KG1 (cell line): ENCODE results near the gene UBE2G1.

ENCODE experiments used
- DNase-seq: peaks from one replicate; lab custom pipeline; 2025; lab: John Stamatoyannopoulos, UW

UBE2G1 gene

DNA sequence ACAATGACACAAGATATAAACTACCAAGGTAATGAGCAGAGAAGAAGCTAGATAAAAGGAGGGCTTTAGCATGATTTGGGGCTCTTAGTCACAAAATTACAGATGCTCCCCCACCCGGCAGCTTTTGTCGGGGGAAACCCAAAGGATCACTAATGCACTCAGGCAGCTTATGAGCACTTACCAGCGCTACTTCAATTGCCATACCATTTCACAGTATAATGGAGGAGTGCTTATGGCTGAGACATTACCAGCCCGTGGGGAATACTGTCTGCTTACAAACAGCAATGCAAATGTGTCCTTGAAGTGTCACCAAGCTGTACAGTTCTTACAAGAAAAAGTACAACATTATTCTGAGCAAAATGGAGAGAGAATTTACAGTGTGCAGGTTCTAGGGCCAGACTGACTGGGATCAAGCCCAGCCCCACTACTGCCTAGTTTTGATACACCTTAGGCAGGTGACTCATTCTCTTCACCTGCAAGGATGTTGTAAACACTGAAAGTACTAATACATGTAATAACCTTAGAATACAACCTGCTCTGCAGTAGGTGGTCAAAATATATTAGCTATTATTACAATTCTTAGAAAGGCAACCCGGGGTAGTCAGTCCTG, 119.0 kb downstream of the UBE2G1 start:
- DNase-seq, result no peak

GRCh38 chr17:4246674-4247073, 119.8 kb downstream of the UBE2G1 start:
- DNase-seq, result no peak

GRCh38 chr17:4241535-4241934, 124.9 kb downstream of the UBE2G1 start:
- no peak for DNase-seq

DNA sequence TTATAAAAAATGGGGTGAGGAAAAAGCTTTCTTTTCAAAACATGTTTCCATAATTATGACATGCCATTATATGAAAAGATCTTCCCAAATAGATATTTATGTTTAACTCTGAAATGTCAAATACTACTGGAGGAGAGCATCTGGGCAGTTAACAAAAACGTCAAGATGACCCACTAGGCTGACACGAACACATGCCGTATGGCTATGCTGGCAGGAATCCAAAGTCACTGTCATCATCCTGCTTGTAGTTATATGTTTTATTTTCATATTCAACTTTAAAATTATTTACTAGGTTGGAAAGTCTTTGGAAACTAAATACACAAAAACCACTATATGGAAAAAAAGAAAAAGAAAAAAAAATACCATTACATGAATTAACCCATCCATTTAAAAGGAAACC, 130.0 kb downstream of the UBE2G1 start:
- no peak for DNase-seq

DNA sequence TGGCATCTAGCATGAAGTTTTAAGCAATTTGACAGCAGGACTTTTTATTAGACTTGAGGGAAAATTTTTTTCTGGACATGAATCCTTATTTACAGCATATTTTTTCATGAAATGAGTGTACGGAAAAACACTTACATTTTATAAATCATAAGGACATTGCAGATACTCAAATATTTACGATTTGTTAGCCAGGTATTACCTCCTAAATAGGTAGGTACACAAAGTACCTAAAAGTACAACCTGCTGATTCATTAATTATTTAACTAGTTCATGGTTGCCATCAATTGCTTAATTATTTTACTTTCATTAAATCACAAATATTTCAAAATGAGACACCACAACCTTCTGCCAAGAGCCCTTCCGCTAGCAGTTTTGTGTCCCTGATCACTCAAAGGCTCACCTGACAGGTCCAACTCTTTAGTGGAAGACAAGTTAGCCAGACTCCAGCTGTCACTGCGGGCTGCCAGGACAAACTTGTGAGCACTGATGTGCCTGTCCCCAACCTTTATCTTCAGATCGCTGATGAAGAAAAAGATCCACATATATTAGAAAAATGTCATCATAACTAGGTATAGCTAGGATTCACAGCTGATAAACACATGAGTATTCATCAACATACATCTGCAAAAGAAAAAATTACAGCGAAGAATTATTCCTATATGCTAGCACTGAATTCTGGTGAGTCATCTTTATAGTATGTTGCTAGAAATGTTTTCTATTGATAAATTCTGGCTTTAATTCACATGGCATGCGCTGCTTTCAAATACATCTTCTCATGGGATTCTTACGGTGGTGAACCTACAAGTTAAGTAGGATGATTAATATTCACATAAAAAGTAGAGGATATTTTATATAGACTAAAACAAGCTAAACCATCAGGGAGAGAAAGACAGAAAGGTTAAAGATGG, 130.8 kb downstream of the UBE2G1 start:
- DNase-seq, result no peak

DNA sequence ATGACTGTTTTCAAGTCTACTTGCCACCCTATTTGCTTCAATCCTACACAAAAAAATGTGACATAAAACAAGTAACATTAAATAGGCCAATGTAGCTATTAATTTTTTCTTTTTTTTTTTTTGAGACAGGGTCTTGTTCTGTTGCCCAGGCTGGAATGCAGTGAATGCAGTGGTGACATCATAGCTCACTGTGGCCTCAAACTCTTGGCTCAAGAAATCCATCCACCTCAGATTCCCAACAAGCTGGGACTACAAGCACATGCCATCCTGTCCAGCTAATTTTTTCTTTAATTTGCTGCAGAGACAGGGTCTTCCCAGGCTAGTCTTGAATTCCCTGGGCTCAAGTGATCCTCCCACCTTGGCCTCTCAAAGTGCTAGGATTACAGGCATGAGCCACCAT, 132.1 kb downstream of the UBE2G1 start:
- no peak for DNase-seq

- no peak for DNase-seq
Measured at GRCh38 chr17:4233668-4234258, 132.7 kb downstream of the UBE2G1 start.

DNA sequence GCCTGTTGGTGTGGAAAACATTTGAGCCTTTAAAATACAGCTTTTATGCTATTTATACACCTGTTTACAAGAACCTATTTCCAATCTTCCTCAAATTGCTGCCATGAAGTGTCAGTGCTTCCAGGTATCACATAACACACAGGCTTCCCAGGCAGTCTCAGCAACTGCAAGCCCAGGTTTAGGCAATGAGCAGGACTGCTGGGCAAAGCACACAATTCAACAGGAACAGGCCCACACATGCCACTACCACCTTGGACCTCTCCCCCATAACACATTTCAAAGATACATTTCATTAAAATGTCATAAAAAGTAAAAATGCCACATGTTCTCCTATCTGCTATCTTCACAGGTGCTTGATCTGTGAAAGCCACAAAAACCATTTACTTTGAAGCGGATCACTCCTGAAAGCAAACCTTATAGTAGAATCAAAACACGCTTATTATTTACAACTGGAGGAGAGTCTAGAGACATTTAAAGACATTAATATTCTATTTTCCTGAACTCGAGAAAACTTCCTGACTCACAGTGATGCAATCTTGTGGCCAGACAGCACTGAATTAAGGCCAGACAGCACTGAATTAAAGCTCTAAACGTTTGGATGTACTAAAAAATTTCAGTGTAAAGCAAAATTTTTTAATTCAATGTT, 134.2 kb downstream of the UBE2G1 start:
- no peak for DNase-seq

- DNase-seq, result no peak
Measured at GRCh38 chr17:4229627-4230541, 136.6 kb downstream of the UBE2G1 start.

DNA sequence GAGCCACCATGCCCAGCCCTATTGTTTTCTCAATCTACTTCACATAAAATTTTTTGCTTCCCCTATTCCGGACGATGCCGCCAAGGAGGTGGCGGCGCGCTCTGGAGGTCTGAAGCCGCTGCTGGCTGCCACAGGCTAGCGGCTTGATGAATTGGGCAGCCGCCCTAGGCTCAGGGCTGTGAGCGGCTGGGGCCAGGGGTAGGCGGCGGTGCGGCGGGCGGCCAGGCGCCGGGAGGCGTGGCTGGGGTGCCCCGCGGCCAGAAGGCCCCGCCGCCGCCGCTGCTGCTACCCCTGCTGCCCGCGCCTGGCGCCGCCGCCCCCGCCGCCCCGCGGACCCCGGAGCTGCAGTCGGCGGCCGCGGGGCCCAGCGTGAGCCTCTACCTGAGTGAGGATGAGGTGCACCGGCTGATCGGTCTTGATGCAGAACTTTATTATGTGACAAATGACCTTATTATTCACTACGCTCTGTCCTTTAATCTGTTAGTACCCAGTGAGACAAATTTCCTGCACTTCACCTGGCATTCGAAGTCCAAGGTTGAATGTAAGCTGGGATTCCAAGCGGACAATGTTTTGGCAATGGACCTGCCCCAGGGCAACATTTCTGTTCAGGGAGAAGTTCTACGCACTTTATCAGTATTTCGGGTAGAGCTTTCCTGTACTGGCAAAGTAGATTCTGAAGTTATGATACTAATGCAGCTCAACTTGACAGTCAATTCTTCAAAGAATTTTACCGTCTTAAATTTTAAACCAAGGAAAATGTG, 144.4 kb downstream of the UBE2G1 start:
- no peak for DNase-seq

GRCh38 chr17:4221163-4221562, 145.3 kb downstream of the UBE2G1 start:
- no peak for DNase-seq

- DNase-seq, result no peak
Measured at GRCh38 chr17:4220655-4221054, 145.8 kb downstream of the UBE2G1 start.
